Measurements from ENCODE around the gene GTPBP2. TPM values are rescaled to one million over a fixed set of nuclear protein-coding genes. Genes with fewer than 3 reads are reported as not detected.

GTPBP2 gene
- total RNA-seq, 2 experiments from 2014 or later, result 94.3 to 99.4 TPM

- Mint-ChIP-seq H3K9me3 (ENCODE audit: insufficient read depth) (no peaks in the 10 kb centered on the region), H3K36me3 (ENCODE audit: low read depth) (peaks cover 32% of the 10 kb centered on the region), H3K4me3 (peak overlapping the region; percentile 43), H3K27me3 (ENCODE audit: low read depth) (no peaks in the 10 kb centered on the region), H3K4me1 (ENCODE audit: low read depth) (peaks cover 55% of the 10 kb centered on the region), H3K27ac (peak overlapping the region; percentile 88)
- ChIA-PET POLR2A (interaction anchor here (2.1 to 2.5 kb wide), 2 partner anchors 9 to 11 kb away, joined by 7 to 19 read pairs; no protein-coding TSS in a partner anchor), CTCF (interaction anchor here (1.9 kb wide), 1 partner anchor 36 kb away, joined by 4 read pairs; no protein-coding TSS in a partner anchor)
- ATAC-seq (no peak), DNase-seq (no peak)
Observed at GRCh38 chr6:43630980-43631619, 2.0 kb upstream of the GTPBP2 start.

- DNase-seq (peak; percentile 95), ATAC-seq (peak; percentile 75)
- no peaks in the 10 kb centered on the region for H3K9me3 Mint-ChIP-seq (ENCODE audit: insufficient read depth)
- peaks cover 38% of the 10 kb centered on the region for H3K36me3 Mint-ChIP-seq (ENCODE audit: low read depth)
- ChIA-PET POLR2A (interaction anchor here (0.6 to 2.5 kb wide), 32 partner anchors 10 to 1985 kb away, joined by 3 to 19 read pairs (median 4); partner anchors contain the start of genes CNPY3, HSP90AB1, LRRC73 and PEX6), CTCF (interaction anchor here (0.6 to 2.0 kb wide), 13 partner anchors 10 to 1796 kb away, joined by 3 to 9 read pairs (median 4); partner anchors contain the start of gene VEGFA)
- H3K4me1 Mint-ChIP-seq (ENCODE audit: low read depth), result peaks cover 49% of the 10 kb centered on the region
- H3K27me3 Mint-ChIP-seq (ENCODE audit: low read depth), result no peaks in the 10 kb centered on the region
- H3K4me3 Mint-ChIP-seq, result peak overlapping the region; percentile 99
- peak overlapping the region; percentile 100 for H3K27ac Mint-ChIP-seq
Observed at GRCh38 chr6:43629505-43630300, 639 bp upstream of the GTPBP2 start.

GRCh38 chr6:43628393-43629103, 516 bp downstream of the GTPBP2 start:
- CTCF ChIA-PET, result interaction anchor here (0.9 to 2.0 kb wide), 6 partner anchors 8 to 141 kb away, joined by 3 to 9 read pairs (median 4); partner anchors contain the start of gene VEGFA
- H3K27ac Mint-ChIP-seq, result peak overlapping the region; percentile 100

GRCh38 chr6:43627008-43627825, 1.8 kb downstream of the GTPBP2 start:
- Mint-ChIP-seq H3K27me3 (ENCODE audit: low read depth) (no peaks in the 10 kb centered on the region), H3K36me3 (ENCODE audit: low read depth) (peaks cover 58% of the 10 kb centered on the region), H3K4me1 (ENCODE audit: low read depth) (peaks cover 42% of the 10 kb centered on the region), H3K9me3 (ENCODE audit: insufficient read depth) (no peaks in the 10 kb centered on the region), H3K27ac (peak overlapping the region; percentile 80), H3K4me3 (peak overlapping the region; percentile 99)
- CTCF ChIA-PET, result no interaction called here
- ATAC-seq, result no peak
- POLR2A ChIA-PET, result interaction anchor here (1.2 to 1.6 kb wide), 3 partner anchors 8 to 12 kb away, joined by 4 read pairs; partner anchors contain the start of gene MAD2L1BP
- peak; percentile 29 for DNase-seq

More at GRCh38 chr6:43628393-43629103, 516 bp downstream of the GTPBP2 start:
- POLR2A ChIA-PET, result interaction anchor here (1.0 to 2.5 kb wide), 17 partner anchors 9 to 649 kb away, joined by 3 to 19 read pairs (median 4); partner anchors contain the start of genes HSP90AB1, PEX6, POLH and POLR1C
- H3K36me3 Mint-ChIP-seq (ENCODE audit: low read depth), result peaks cover 45% of the 10 kb centered on the region
- H3K4me3 Mint-ChIP-seq, result peak overlapping the region; percentile 99
- peak; percentile 76 for DNase-seq
- peak; percentile 28 for ATAC-seq
- no peaks in the 10 kb centered on the region for H3K27me3 Mint-ChIP-seq (ENCODE audit: low read depth)
- H3K9me3 Mint-ChIP-seq (ENCODE audit: insufficient read depth), result no peaks in the 10 kb centered on the region
- H3K4me1 Mint-ChIP-seq (ENCODE audit: low read depth), result peaks cover 45% of the 10 kb centered on the region

GRCh38 chr6:43625393-43625992, 3.6 kb downstream of the GTPBP2 start:
- peaks cover 36% of the 10 kb centered on the region for H3K4me1 Mint-ChIP-seq (ENCODE audit: low read depth)
- ChIA-PET POLR2A (no interaction called here), CTCF (no interaction called here)
- H3K36me3 Mint-ChIP-seq (ENCODE audit: low read depth), result peaks cover 71% of the 10 kb centered on the region
- H3K9me3 Mint-ChIP-seq (ENCODE audit: insufficient read depth), result no peaks in the 10 kb centered on the region
- DNase-seq, result no peak
- H3K27ac Mint-ChIP-seq, result no peak overlapping the region
- no peak for ATAC-seq
- H3K27me3 Mint-ChIP-seq (ENCODE audit: low read depth), result no peaks in the 10 kb centered on the region
- H3K4me3 Mint-ChIP-seq, result no peak overlapping the region

- H3K36me3 Mint-ChIP-seq (ENCODE audit: low read depth), result peaks cover 70% of the 10 kb centered on the region
- ChIA-PET POLR2A (interaction anchor here (2.2 kb wide), 1 partner anchor 11 kb away, joined by 7 read pairs; no protein-coding TSS in a partner anchor), CTCF (no interaction called here)
- H3K27ac Mint-ChIP-seq, result no peak overlapping the region
- no peak overlapping the region for H3K4me3 Mint-ChIP-seq
- peaks cover 29% of the 10 kb centered on the region for H3K4me1 Mint-ChIP-seq (ENCODE audit: low read depth)
- DNase-seq, result no peak
- H3K27me3 Mint-ChIP-seq (ENCODE audit: low read depth), result no peaks in the 10 kb centered on the region
- ATAC-seq, result no peak
- no peaks in the 10 kb centered on the region for H3K9me3 Mint-ChIP-seq (ENCODE audit: insufficient read depth)
Observed at GRCh38 chr6:43624786-43625288, 4.2 kb downstream of the GTPBP2 start.

- Mint-ChIP-seq H3K9me3 (ENCODE audit: insufficient read depth) (no peaks in the 10 kb centered on the region), H3K36me3 (ENCODE audit: low read depth) (peaks cover 76% of the 10 kb centered on the region), H3K4me3 (no peak overlapping the region), H3K4me1 (ENCODE audit: low read depth) (peaks cover 29% of the 10 kb centered on the region), H3K27ac (peak overlapping the region; percentile 29), H3K27me3 (ENCODE audit: low read depth) (no peaks in the 10 kb centered on the region)
- CTCF ChIA-PET, result interaction anchor here (0.9 kb wide), 1 partner anchor 473 kb away, joined by 3 read pairs; no protein-coding TSS in a partner anchor
- DNase-seq (no peak), ATAC-seq (no peak)
- POLR2A ChIA-PET, result interaction anchor here (2.2 kb wide), 1 partner anchor 11 kb away, joined by 7 read pairs; no protein-coding TSS in a partner anchor
Observed at GRCh38 chr6:43623880-43624785, 4.9 kb downstream of the GTPBP2 start.

GRCh38 chr6:43622541-43622940, 6.5 kb downstream of the GTPBP2 start:
- no peak overlapping the region for H3K4me3 Mint-ChIP-seq
- ChIA-PET POLR2A (no interaction called here), CTCF (interaction anchor here (0.5 to 1.1 kb wide), 2 partner anchors 15 to 615 kb away, joined by 3 read pairs; no protein-coding TSS in a partner anchor)
- ATAC-seq (no peak), DNase-seq (no peak)
- H3K4me1 Mint-ChIP-seq (ENCODE audit: low read depth), result peaks cover 19% of the 10 kb centered on the region
- H3K27me3 Mint-ChIP-seq (ENCODE audit: low read depth), result no peaks in the 10 kb centered on the region
- H3K27ac Mint-ChIP-seq, result no peak overlapping the region
- H3K36me3 Mint-ChIP-seq (ENCODE audit: low read depth), result peaks cover 73% of the 10 kb centered on the region
- H3K9me3 Mint-ChIP-seq (ENCODE audit: insufficient read depth), result no peaks in the 10 kb centered on the region

- Mint-ChIP-seq H3K36me3 (ENCODE audit: low read depth) (peaks cover 74% of the 10 kb centered on the region), H3K9me3 (ENCODE audit: insufficient read depth) (no peaks in the 10 kb centered on the region), H3K27ac (peak overlapping the region; percentile 3), H3K4me1 (ENCODE audit: low read depth) (peaks cover 12% of the 10 kb centered on the region), H3K4me3 (no peak overlapping the region), H3K27me3 (ENCODE audit: low read depth) (no peaks in the 10 kb centered on the region)
- DNase-seq, result no peak
- POLR2A ChIA-PET, result no interaction called here
- CTCF ChIA-PET, result no interaction called here
- no peak for ATAC-seq
Observed at GRCh38 chr6:43621836-43622180, 7.3 kb downstream of the GTPBP2 start.
